HEK293T (cell line): ENCODE results near the gene DENR.
A peak's percentile ranks its signal among the peaks of the same experiment; 100 is the strongest.
"Not testable (repeated sequence)": the region's sequence is repeated elsewhere in the genome, so short reads cannot be mapped to it uniquely, and the experiment has no call there.

Source experiments
- CTCF ChIA-PET: fragments of 350-600 bp; formaldehyde crosslinking; extraction: SDS; loops from one replicate; lab custom pipeline; 2021; ENCODE audit warnings: antibody characterized with exemption, inconsistent platforms; lab: Yijun Ruan, JAX
- POLR2A ChIA-PET: fragments of 350-600 bp; formaldehyde crosslinking; extraction: SDS; loops from one replicate; lab custom pipeline; 2020; ENCODE audit warnings: antibody characterized with exemption, inconsistent platforms; lab: Yijun Ruan, JAX
- DNase-seq: peaks from one replicate; pipeline ENCODE4 v3.0.0; 2012; ENCODE audit warnings: mixed read lengths; ENCODE audit errors: extremely low spot score
- ARNT ChIP-seq: fragments of 450-650 bp; IDR thresholded peaks from 2 replicates; pipeline ENCODE4 v1.6.1; 2017; ENCODE audit warnings: mild to moderate bottlenecking
- BHLHE40 ChIP-seq: fragments of 450-650 bp; IDR thresholded peaks from 2 replicates; pipeline ENCODE4 v1.6.1; 2016; ENCODE audit warnings: mild to moderate bottlenecking, moderate library complexity, borderline replicate concordance
- CTBP1 ChIP-seq: fragments of 450-650 bp; IDR thresholded peaks from 2 replicates; pipeline ENCODE4 v1.6.1; 2016; ENCODE audit warnings: borderline replicate concordance
- ELF4 ChIP-seq: fragments of 450-650 bp; IDR thresholded peaks from 2 replicates; pipeline ENCODE4 v1.6.1; 2017; ENCODE audit warnings: antibody characterized with exemption
- FOXA1 ChIP-seq: fragments of 450-650 bp; IDR thresholded peaks from 2 replicates; pipeline ENCODE4 v1.6.1; 2016; ENCODE audit warnings: mild to moderate bottlenecking
- FOXK2 ChIP-seq: fragments of 450-650 bp; IDR thresholded peaks from 2 replicates; pipeline ENCODE4 v1.6.1; 2016; ENCODE audit warnings: mild to moderate bottlenecking
- FOXM1 ChIP-seq: fragments of 450-650 bp; IDR thresholded peaks from 2 replicates; pipeline ENCODE4 v1.6.1; 2017; ENCODE audit warnings: mild to moderate bottlenecking, borderline replicate concordance
- HDGF ChIP-seq: fragments of 450-650 bp; IDR thresholded peaks from 2 replicates; pipeline ENCODE4 v1.6.1; 2017; ENCODE audit warnings: antibody characterized with exemption, borderline replicate concordance
- L3MBTL2 ChIP-seq: fragments of 450-650 bp; conservative IDR thresholded peaks from 2 replicates; pipeline ENCODE4 v1.6.1; 2016; ENCODE audit warnings: mild to moderate bottlenecking
- LEF1 ChIP-seq: fragments of 450-650 bp; IDR thresholded peaks from 2 replicates; pipeline ENCODE4 v1.6.1; 2017; ENCODE audit warnings: mild to moderate bottlenecking, borderline replicate concordance
- NFRKB ChIP-seq: fragments of 450-650 bp; IDR thresholded peaks from 2 replicates; pipeline ENCODE4 v1.6.1; 2016; ENCODE audit warnings: mild to moderate bottlenecking, moderate library complexity
- PKNOX1 ChIP-seq: fragments of 450-650 bp; IDR thresholded peaks from 2 replicates; pipeline ENCODE4 v1.6.1; 2016
- SP1 ChIP-seq: fragments of 450-650 bp; IDR thresholded peaks from 2 replicates; pipeline ENCODE4 v1.6.1; 2017
- SUZ12 ChIP-seq: fragments of 450-650 bp; IDR thresholded peaks from 2 replicates; pipeline ENCODE4 v1.6.1; 2016; ENCODE audit warnings: mild to moderate bottlenecking
- TARDBP ChIP-seq: fragments of 450-650 bp; IDR thresholded peaks from 2 replicates; pipeline ENCODE4 v1.6.1; 2016
- ZNF384 ChIP-seq: fragments of 450-650 bp; IDR thresholded peaks from 2 replicates; pipeline ENCODE4 v1.6.1; 2016

DENR gene

GRCh38 chr12:122743895-122744525, 8.6 kb upstream of the DENR start:
- ChIA-PET POLR2A (no interaction called here), CTCF (interaction anchor here (1.0 kb wide), 1 partner anchor 21 kb away, joined by 3 read pairs; no protein-coding TSS in a partner anchor)

GRCh38 chr12:122747224-122748135, 5.1 kb upstream of the DENR start:
- ChIA-PET POLR2A (no interaction called here), CTCF (no interaction called here)
- no peak for DNase-seq
- TF ChIP-seq CTBP1 = no peak
- TF ChIP-seq SUZ12 = no peak
- TF ChIP-seq ELF4 = no peak
- TF ChIP-seq BHLHE40 = no peak
- TF ChIP-seq L3MBTL2 = no peak
- TF ChIP-seq ZNF384 = no peak
- TF ChIP-seq FOXM1 = no peak
- TF ChIP-seq HDGF = no peak
- TF ChIP-seq PKNOX1 = no peak
- TF ChIP-seq SP1 = no peak
- no peak for TF ChIP-seq TARDBP
- no peak for TF ChIP-seq ARNT
- no peak for TF ChIP-seq FOXK2
- no peak for TF ChIP-seq LEF1
- TF ChIP-seq FOXA1 = no peak
- no peak for TF ChIP-seq NFRKB

More at GRCh38 chr12:122743895-122744525, 8.6 kb upstream of the DENR start:
- TF ChIP-seq NFRKB (no peak), FOXA1 (no peak), ARNT (no peak), CTBP1 (no peak), SP1 (no peak)
- no peak for DNase-seq

- ChIA-PET POLR2A (no interaction called here), CTCF (no interaction called here)
- DNase-seq = peak; percentile 85
- TF ChIP-seq TARDBP (no peak), FOXA1 (no peak), SP1 (no peak), ELF4 (no peak)
These were observed 2.9 kb upstream of the DENR start for GRCh38 chr12:122749569-122750332.

GRCh38 chr12:122750781-122751515, 1.7 kb upstream of the DENR start:
- CTCF ChIA-PET, DNase-seq, POLR2A ChIA-PET: not testable (repeated sequence)

GRCh38 chr12:122753319-122753650, 661 bp downstream of the DENR start:
- POLR2A ChIA-PET = interaction anchor here (1.0 to 1.1 kb wide), 3 partner anchors 8 to 353 kb away, joined by 3 to 4 read pairs (median 3); no protein-coding TSS in a partner anchor

GRCh38 chr12:122754790-122755189, 2.2 kb downstream of the DENR start:
- ChIA-PET POLR2A (no interaction called here), CTCF (no interaction called here)
- no peak for DNase-seq
- no peak for TF ChIP-seq FOXK2
- no peak for TF ChIP-seq ELF4
- no peak for TF ChIP-seq SUZ12
- TF ChIP-seq NFRKB = no peak
- no peak for TF ChIP-seq TARDBP

More at GRCh38 chr12:122753319-122753650, 661 bp downstream of the DENR start:
- TF ChIP-seq ELF4 = no peak
- no peak for TF ChIP-seq TARDBP
- TF ChIP-seq SP1 = no peak
- no peak for DNase-seq
- CTCF ChIA-PET = no interaction called here

GRCh38 chr12:122757568-122757967, 4.9 kb downstream of the DENR start:
- CTCF ChIA-PET = no interaction called here
- POLR2A ChIA-PET = no interaction called here
- TF ChIP-seq ARNT = no peak
- no peak for TF ChIP-seq ZNF384
- TF ChIP-seq TARDBP = no peak
- TF ChIP-seq PKNOX1 = no peak
- no peak for TF ChIP-seq FOXA1
- TF ChIP-seq FOXK2 = no peak
- TF ChIP-seq FOXM1 = no peak
- no peak for TF ChIP-seq ELF4
- TF ChIP-seq NFRKB = no peak
- TF ChIP-seq CTBP1 = no peak
- TF ChIP-seq LEF1 = no peak
- no peak for TF ChIP-seq SP1
- no peak for TF ChIP-seq SUZ12
- TF ChIP-seq L3MBTL2 = no peak
- no peak for TF ChIP-seq HDGF
- no peak for TF ChIP-seq BHLHE40

More at GRCh38 chr12:122757568-122757967, 4.9 kb downstream of the DENR start:
- DNase-seq = no peak
